Activated B cell treated with CpG ODN at 0.5 μM for 24 hours (primary cell): ENCODE data around the gene KRTAP4-11. TPM values are rescaled to one million over a fixed set of nuclear protein-coding genes. Genes with fewer than 3 reads are reported as not detected.

ENCODE experiments used
- ATAC-seq: fragments of 200-7000 bp; cut with Tn5 transposase; one replicate; pipeline ENCODE4 v1.10.0; 2021; ENCODE audit warnings: low read depth, mild to moderate bottlenecking, moderate library complexity
- CTCF ChIA-PET: fragments of 350-600 bp; sonication (Branson Sonifier 250); formaldehyde crosslinking; loops from one replicate; lab custom pipeline; 2021; ENCODE audit warnings: antibody characterized with exemption; lab: Charles Lee
- POLR2A ChIA-PET: fragments of 350-600 bp; sonication (Branson Sonifier 250); formaldehyde crosslinking; loops from one replicate; lab custom pipeline; 2021; ENCODE audit warnings: antibody characterized with exemption; lab: Charles Lee
- DNase-seq: peaks from one replicate; pipeline ENCODE4 v3.0.0; 2022
- H3K27ac Mint-ChIP-seq: one replicate; pipeline ENCODE4 v1.8.0; 2020; ENCODE audit warnings: mixed read lengths
- H3K27me3 Mint-ChIP-seq: one replicate; pipeline ENCODE4 v1.8.0; 2021; ENCODE audit warnings: mixed read lengths
- H3K36me3 Mint-ChIP-seq: one replicate; pipeline ENCODE4 v1.8.0; 2021; ENCODE audit warnings: low read depth, mixed read lengths
- H3K4me1 Mint-ChIP-seq: one replicate; pipeline ENCODE4 v1.8.0; 2021; ENCODE audit warnings: mixed read lengths
- H3K4me3 Mint-ChIP-seq: one replicate; pipeline ENCODE4 v1.8.0; 2020; ENCODE audit warnings: mild to moderate bottlenecking, mixed read lengths
- H3K9me3 Mint-ChIP-seq: one replicate; pipeline ENCODE4 v1.8.0; 2020; ENCODE audit warnings: mixed read lengths
- CTCF ChIP-seq: fragments of 200-600 bp; IDR thresholded peaks from one replicate; pipeline ENCODE4 v1.8.0; 2022; ENCODE audit warnings: antibody characterized with exemption, mild to moderate bottlenecking
- intact Hi-C: fragments of 100-400 bp; cut with micrococcal nuclease; formaldehyde crosslinking; loops from one replicate; pipeline ENCODE4 v1.15.1; 2024
- total RNA-seq: library from RNA; stranded (reverse); gene quantifications from 2 replicates; pipeline ENCODE4 v1.2.3, GENCODE V29; 2022

KRTAP4-11 gene
- total RNA-seq, 1 donor from 2014 or later, result not detected

DNA sequence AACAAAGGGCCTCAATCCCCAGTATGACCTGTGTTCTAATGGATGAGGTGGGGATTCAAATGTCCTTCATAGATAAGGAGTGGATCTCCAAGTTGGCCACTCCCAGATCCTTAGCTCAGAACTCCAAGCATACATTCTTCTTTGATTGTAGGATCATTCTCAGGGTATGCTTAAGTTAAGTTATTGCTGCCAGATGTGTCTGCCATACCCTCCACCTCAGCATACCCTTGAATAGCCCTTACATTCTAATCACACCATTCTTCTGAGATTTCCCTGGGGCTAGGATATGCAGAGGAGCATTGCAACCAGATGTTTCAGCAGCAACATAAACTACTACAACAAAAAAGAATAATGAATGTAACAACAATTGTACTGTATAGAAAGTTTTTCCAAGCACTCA, 50.9 kb downstream of the KRTAP4-11 start:
- no peaks in the 10 kb centered on the region for H3K4me1 Mint-ChIP-seq
- TF ChIP-seq CTCF, result no peak
- H3K4me3 Mint-ChIP-seq, result no peak overlapping the region
- H3K36me3 Mint-ChIP-seq, result no peaks in the 10 kb centered on the region
- DNase-seq (no peak), ATAC-seq (no peak)
- H3K27ac Mint-ChIP-seq, result no peak overlapping the region
- H3K27me3 Mint-ChIP-seq, result peaks cover 4% of the 10 kb centered on the region
- CTCF ChIA-PET, result no interaction called here
- H3K9me3 Mint-ChIP-seq, result no peaks in the 10 kb centered on the region
- intact Hi-C loops, result no loop called here
- POLR2A ChIA-PET, result no interaction called here

Other genes with a start within 250 kb of the KRTAP4-11 start
- gene KRT20, start 233.1 kb downstream of the KRTAP4-11 start, total RNA-seq, result not detected in 2 replicates
- not detected in 2 replicates for gene KRT23, start 180.7 kb downstream of the KRTAP4-11 start, total RNA-seq
- not detected in 2 replicates for gene KRT39, start 151.4 kb downstream of the KRTAP4-11 start, total RNA-seq
- not detected in 2 replicates for gene KRT40, start 134.0 kb downstream of the KRTAP4-11 start, total RNA-seq
- gene KRTAP3-3, start 124.2 kb downstream of the KRTAP4-11 start, total RNA-seq, result not detected in 2 replicates
- gene KRTAP3-2, start 118.5 kb downstream of the KRTAP4-11 start, total RNA-seq, result not detected in 2 replicates
- gene KRTAP3-1, start 109.2 kb downstream of the KRTAP4-11 start, total RNA-seq, result not detected in 2 replicates
- gene KRTAP1-5, start 91.2 kb downstream of the KRTAP4-11 start, total RNA-seq, result not detected in 2 replicates
- gene KRTAP1-4, start 88.2 kb downstream of the KRTAP4-11 start, total RNA-seq, result not detected in 2 replicates
- gene KRTAP1-3, start 83.5 kb downstream of the KRTAP4-11 start, total RNA-seq, result not detected in 2 replicates
- not detected in 2 replicates for gene KRTAP1-1, start 76.9 kb downstream of the KRTAP4-11 start, total RNA-seq
- gene KRTAP2-1, start 71.1 kb downstream of the KRTAP4-11 start, total RNA-seq, result not detected in 2 replicates
- gene KRTAP2-2, start 63.1 kb downstream of the KRTAP4-11 start, total RNA-seq, result not detected in 2 replicates
- not detected in 2 replicates for gene KRTAP2-3, start 58.3 kb downstream of the KRTAP4-11 start, total RNA-seq
- not detected in 2 replicates for gene KRTAP2-4, start 52.5 kb downstream of the KRTAP4-11 start, total RNA-seq
- not detected in 2 replicates for gene KRTAP4-7, start 34.2 kb downstream of the KRTAP4-11 start, total RNA-seq
- not detected in 2 replicates for gene KRTAP4-8, start 20.2 kb downstream of the KRTAP4-11 start, total RNA-seq
- gene KRTAP4-16, start 16.2 kb downstream of the KRTAP4-11 start, total RNA-seq, result not detected in 2 replicates
- gene KRTAP4-9, start 13.0 kb downstream of the KRTAP4-11 start, total RNA-seq, result not detected in 2 replicates
- not detected in 2 replicates for gene KRTAP4-12, start 5.8 kb upstream of the KRTAP4-11 start, total RNA-seq
- not detected in 2 replicates for gene KRTAP4-6, start 22.2 kb upstream of the KRTAP4-11 start, total RNA-seq
- not detected in 2 replicates for gene KRTAP4-5, start 31.5 kb upstream of the KRTAP4-11 start, total RNA-seq
- not detected in 2 replicates for gene KRTAP4-4, start 42.4 kb upstream of the KRTAP4-11 start, total RNA-seq
- not detected in 2 replicates for gene KRTAP4-3, start 49.8 kb upstream of the KRTAP4-11 start, total RNA-seq
- not detected in 2 replicates for gene KRTAP4-2, start 59.8 kb upstream of the KRTAP4-11 start, total RNA-seq
- not detected in 2 replicates for gene KRTAP4-1, start 66.5 kb upstream of the KRTAP4-11 start, total RNA-seq
- gene KRTAP9-1, start 71.5 kb upstream of the KRTAP4-11 start, total RNA-seq, result not detected in 2 replicates
- gene KRTAP9-2, start 108.3 kb upstream of the KRTAP4-11 start, total RNA-seq, result not detected in 2 replicates
- gene KRTAP9-3, start 114.1 kb upstream of the KRTAP4-11 start, total RNA-seq, result not detected in 2 replicates
- gene KRTAP9-8, start 119.6 kb upstream of the KRTAP4-11 start, total RNA-seq, result not detected in 2 replicates
- gene KRTAP9-4, start 131.3 kb upstream of the KRTAP4-11 start, total RNA-seq, result not detected in 2 replicates
- not detected in 2 replicates for gene KRTAP9-9, start 137.0 kb upstream of the KRTAP4-11 start, total RNA-seq
- gene KRTAP9-6, start 147.0 kb upstream of the KRTAP4-11 start, total RNA-seq, result not detected in 2 replicates
- gene KRTAP9-7, start 157.3 kb upstream of the KRTAP4-11 start, total RNA-seq, result not detected in 2 replicates
- not detected in 2 replicates for gene KRTAP29-1, start 184.5 kb upstream of the KRTAP4-11 start, total RNA-seq
- gene KRTAP16-1, start 190.9 kb upstream of the KRTAP4-11 start, total RNA-seq, result not detected in 2 replicates
- gene KRTAP17-1, start 197.3 kb upstream of the KRTAP4-11 start, total RNA-seq, result not detected in 2 replicates
- not detected in 2 replicates for gene KRT33A, start 232.5 kb upstream of the KRTAP4-11 start, total RNA-seq